Vagina (tissue), 2 donors: ENCODE results near the gene HNRNPH1.
"Not testable (repeated sequence)": the region's sequence is repeated elsewhere in the genome, so short reads cannot be mapped to it uniquely, and the experiment has no call there.

Experiments
- POLR2A ChIP-seq, 2 donors: fragments of 450-650 bp; IDR thresholded peaks; one replicate each; pipeline ENCODE4 v1.6.1; 2017; ENCODE audit warnings: antibody characterized with exemption in 2 of 2, mild to moderate bottlenecking in 2 of 2, moderate library complexity in 2 of 2
- POLR2AphosphoS5 ChIP-seq, 2 donors: sonication (generic); formaldehyde crosslinking; IDR thresholded peaks; one replicate each; pipeline ENCODE4 v1.9.0; 2017; ENCODE audit warnings: antibody characterized with exemption in 2 of 2, mild to moderate bottlenecking in 2 of 2, low read depth in 1 of 2; ENCODE audit not compliant: insufficient read depth in 1 of 2
- TF ChIP-seq, protein P1 (sequence below), 3 experiments: fragments of 450-650 bp in 2 of 3; fragments of 200-600 bp in 1 of 3; sonication (generic) in 1 of 3; IDR thresholded peaks; one replicate each; pipeline ENCODE4 v1.5.1; 2017 to 2019; ENCODE audit warnings: antibody characterized with exemption in 3 of 3, mild to moderate bottlenecking in 2 of 3, moderate library complexity in 2 of 3

DNA sequence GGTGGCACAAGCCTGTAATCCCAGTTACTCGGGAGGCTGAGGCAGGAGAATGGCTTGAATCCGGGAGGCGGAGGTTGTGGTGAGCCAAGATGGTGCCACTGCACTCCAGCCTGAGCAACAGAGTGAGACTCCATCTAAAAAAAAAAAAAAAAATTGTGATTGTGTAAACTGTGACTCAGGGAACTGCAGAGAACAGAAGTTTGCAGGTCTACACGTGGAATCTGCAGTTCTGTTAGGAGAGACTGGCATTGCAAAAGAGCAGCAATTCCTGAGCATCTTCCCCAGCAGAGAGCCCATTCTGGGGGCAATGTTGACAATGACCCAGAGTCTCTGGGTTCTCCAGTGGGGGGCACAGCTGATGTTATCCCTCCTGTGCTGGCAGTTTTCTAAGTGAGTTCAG is 18.3 kb upstream of the HNRNPH1 start:
- TF ChIP-seq, protein P1, sequence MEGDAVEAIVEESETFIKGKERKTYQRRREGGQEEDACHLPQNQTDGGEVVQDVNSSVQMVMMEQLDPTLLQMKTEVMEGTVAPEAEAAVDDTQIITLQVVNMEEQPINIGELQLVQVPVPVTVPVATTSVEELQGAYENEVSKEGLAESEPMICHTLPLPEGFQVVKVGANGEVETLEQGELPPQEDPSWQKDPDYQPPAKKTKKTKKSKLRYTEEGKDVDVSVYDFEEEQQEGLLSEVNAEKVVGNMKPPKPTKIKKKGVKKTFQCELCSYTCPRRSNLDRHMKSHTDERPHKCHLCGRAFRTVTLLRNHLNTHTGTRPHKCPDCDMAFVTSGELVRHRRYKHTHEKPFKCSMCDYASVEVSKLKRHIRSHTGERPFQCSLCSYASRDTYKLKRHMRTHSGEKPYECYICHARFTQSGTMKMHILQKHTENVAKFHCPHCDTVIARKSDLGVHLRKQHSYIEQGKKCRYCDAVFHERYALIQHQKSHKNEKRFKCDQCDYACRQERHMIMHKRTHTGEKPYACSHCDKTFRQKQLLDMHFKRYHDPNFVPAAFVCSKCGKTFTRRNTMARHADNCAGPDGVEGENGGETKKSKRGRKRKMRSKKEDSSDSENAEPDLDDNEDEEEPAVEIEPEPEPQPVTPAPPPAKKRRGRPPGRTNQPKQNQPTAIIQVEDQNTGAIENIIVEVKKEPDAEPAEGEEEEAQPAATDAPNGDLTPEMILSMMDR (IDR thresholded peaks at IDR 0.05) = not testable (repeated sequence)
- TF ChIP-seq POLR2AphosphoS5 (IDR thresholded peaks at IDR 0.05; ENCODE audit: insufficient read depth in 1 of 2, low read depth in 1 of 2); POLR2A (IDR thresholded peaks at IDR 0.05): not testable (repeated sequence)
